Measurements from ENCODE around the gene PUM1.
"Not testable (repeated sequence)": the region's sequence is repeated elsewhere in the genome, so short reads cannot be mapped to it uniquely, and the experiment has no call there.

Gene PUM1

DNA sequence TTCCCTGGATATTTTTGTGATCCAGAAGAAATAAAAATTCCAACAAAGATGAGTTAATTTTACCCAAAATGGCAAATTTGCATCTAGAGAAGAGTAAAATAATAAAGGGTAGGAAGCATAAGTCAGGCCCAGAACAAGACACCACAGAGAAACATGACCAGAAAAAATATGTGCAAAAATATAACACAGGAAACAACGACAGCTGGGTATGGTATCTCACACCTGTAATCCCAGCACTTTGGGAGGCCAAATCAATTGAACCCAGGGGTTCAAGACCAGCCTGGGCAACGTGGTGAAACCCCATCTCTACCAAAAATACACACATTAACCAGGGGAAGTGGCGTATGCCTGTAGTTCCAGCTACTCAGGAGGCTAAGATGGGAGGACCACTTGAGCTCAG, 117.2 kb downstream of the PUM1 start:
- Histone ChIP-seq H3K4me3 (ENCODE audit: low read length) (no peak overlapping the region), H3K79me2 (ENCODE audit: control insufficient read depth, insufficient read depth, low read length) (no peaks in the 10 kb centered on the region), H3K79me1 (ENCODE audit: low read length) (peaks cover 4% of the 10 kb centered on the region), H3K4ac (ENCODE audit: low read depth, low read length) (no peak overlapping the region), H3K23ac (ENCODE audit: low read length) (no peak overlapping the region), H2BK5ac (ENCODE audit: low read length) (no peak overlapping the region), H3K27ac (ENCODE audit: low read depth, low read length) (no peak overlapping the region), H3K4me2 (ENCODE audit: low read length) (no peak overlapping the region), H3K27me3 (ENCODE audit: insufficient read depth, low read length, poor library complexity) (no peaks in the 10 kb centered on the region), H2BK120ac (ENCODE audit: low read depth, low read length) (no peak overlapping the region), H3K56ac (ENCODE audit: low read length) (no peak overlapping the region), H3K9ac (ENCODE audit: low read length) (no peak overlapping the region), H3K36me3 (ENCODE audit: control insufficient read depth, insufficient read depth, low read length) (peaks cover 4% of the 10 kb centered on the region), H4K5ac (ENCODE audit: low read length) (no peak overlapping the region), H3K18ac (ENCODE audit: low read length) (no peak overlapping the region), H4K8ac (ENCODE audit: low read depth, low read length) (no peak overlapping the region), H3K4me1 (ENCODE audit: control insufficient read depth, low read depth, low read length) (no peaks in the 10 kb centered on the region), H2BK15ac (replicated peaks; ENCODE audit: low read depth) (no peak overlapping the region), H2AK5ac (ENCODE audit: low read length) (no peak overlapping the region)
- WGBS (ENCODE audit: extremely low coverage, insufficient coverage, low lambda C conversion rate): no CpG with 5 or more reads among the region's 3 CpGs
- no peak for DNase-seq

DNA sequence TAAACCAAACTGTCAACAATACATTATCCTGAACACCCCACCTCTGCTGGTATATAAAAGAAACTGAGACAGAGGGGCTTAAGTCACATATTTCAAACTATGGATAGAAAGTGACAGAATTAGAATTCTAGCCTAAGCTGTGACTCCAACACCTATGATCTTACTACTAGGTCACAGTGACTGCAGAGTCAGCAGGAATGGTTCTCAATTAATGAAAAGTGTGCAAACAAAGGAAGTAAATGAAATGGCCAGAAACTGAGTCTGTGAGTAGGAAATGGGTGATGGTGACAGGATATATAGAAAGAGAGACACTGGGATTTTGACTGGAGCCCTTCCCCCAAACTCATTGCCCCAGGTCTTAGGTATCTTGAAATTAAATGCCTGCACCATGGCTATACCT, 118.3 kb downstream of the PUM1 start:
- peaks cover 11% of the 10 kb centered on the region for H3K36me3 ChIP-seq (ENCODE audit: control insufficient read depth, insufficient read depth, low read length)
- no peak overlapping the region for H4K8ac ChIP-seq (ENCODE audit: low read depth, low read length)

DNA sequence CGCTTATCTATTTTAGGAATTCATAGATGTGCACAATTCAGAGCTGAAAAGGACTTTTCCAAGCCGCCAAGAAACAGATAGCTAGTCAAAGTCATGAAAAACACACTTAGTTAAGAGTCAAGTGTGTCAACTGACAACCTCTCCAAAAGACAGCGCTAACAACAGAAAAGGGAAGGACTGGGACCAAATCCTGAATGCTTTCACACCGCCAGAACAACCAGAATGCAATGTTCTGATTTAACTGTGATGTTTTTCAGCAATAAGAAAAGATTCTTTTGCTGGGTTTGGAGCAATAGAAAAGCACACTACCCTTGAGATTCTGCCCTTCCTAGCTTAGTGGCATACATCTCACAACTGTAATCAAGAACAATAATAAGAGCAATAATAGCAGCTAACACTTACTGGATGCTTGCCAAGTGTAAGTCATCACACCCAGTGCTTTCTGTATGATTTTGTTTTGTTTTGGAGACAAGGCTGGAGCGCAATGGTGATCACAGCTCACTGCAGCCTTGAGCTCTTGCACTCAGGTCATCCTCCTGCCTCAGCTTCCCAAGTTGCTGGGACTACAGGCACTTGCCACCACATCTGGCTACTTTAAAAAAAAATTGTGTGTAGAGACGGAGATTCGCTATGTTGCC, 123.1 kb downstream of the PUM1 start:
- Histone ChIP-seq H3K27ac (ENCODE audit: low read depth, low read length) (no peak overlapping the region), H3K4me3 (ENCODE audit: low read length) (no peak overlapping the region), H2AK5ac (ENCODE audit: low read length) (no peak overlapping the region), H3K27me3 (ENCODE audit: insufficient read depth, low read length, poor library complexity) (no peaks in the 10 kb centered on the region), H3K36me3 (ENCODE audit: control insufficient read depth, insufficient read depth, low read length) (peaks cover 16% of the 10 kb centered on the region), H3K9ac (ENCODE audit: low read length) (no peak overlapping the region), H3K18ac (ENCODE audit: low read length) (no peak overlapping the region), H3K4me1 (ENCODE audit: control insufficient read depth, low read depth, low read length) (no peaks in the 10 kb centered on the region), H3K56ac (ENCODE audit: low read length) (no peak overlapping the region), H4K5ac (ENCODE audit: low read length) (no peak overlapping the region), H3K4ac (ENCODE audit: low read depth, low read length) (no peak overlapping the region), H3K23ac (ENCODE audit: low read length) (no peak overlapping the region), H2BK5ac (ENCODE audit: low read length) (no peak overlapping the region), H2BK120ac (ENCODE audit: low read depth, low read length) (no peak overlapping the region), H3K79me2 (ENCODE audit: control insufficient read depth, insufficient read depth, low read length) (no peaks in the 10 kb centered on the region), H4K8ac (ENCODE audit: low read depth, low read length) (no peak overlapping the region), H3K4me2 (ENCODE audit: low read length) (no peak overlapping the region), H2BK15ac (replicated peaks; ENCODE audit: low read depth) (no peak overlapping the region), H3K79me1 (ENCODE audit: low read length) (peaks cover 5% of the 10 kb centered on the region)
- WGBS (ENCODE audit: extremely low coverage, insufficient coverage, low lambda C conversion rate): no CpG with 5 or more reads among the region's 7 CpGs
- no peak for DNase-seq

More for the DNA sequence above, 118.3 kb downstream of the PUM1 start:
- Histone ChIP-seq H4K5ac (ENCODE audit: low read length) (no peak overlapping the region), H3K4ac (ENCODE audit: low read depth, low read length) (no peak overlapping the region), H3K4me1 (ENCODE audit: control insufficient read depth, low read depth, low read length) (no peaks in the 10 kb centered on the region), H3K27ac (ENCODE audit: low read depth, low read length) (no peak overlapping the region), H3K18ac (ENCODE audit: low read length) (no peak overlapping the region), H2AK5ac (ENCODE audit: low read length) (no peak overlapping the region), H3K79me1 (ENCODE audit: low read length) (peaks cover 9% of the 10 kb centered on the region), H2BK120ac (ENCODE audit: low read depth, low read length) (no peak overlapping the region), H3K56ac (ENCODE audit: low read length) (no peak overlapping the region), H3K79me2 (ENCODE audit: control insufficient read depth, insufficient read depth, low read length) (no peaks in the 10 kb centered on the region), H3K4me2 (ENCODE audit: low read length) (no peak overlapping the region), H3K9ac (ENCODE audit: low read length) (no peak overlapping the region), H3K4me3 (ENCODE audit: low read length) (no peak overlapping the region), H2BK5ac (ENCODE audit: low read length) (no peak overlapping the region), H2BK15ac (replicated peaks; ENCODE audit: low read depth) (no peak overlapping the region), H3K27me3 (ENCODE audit: insufficient read depth, low read length, poor library complexity) (no peaks in the 10 kb centered on the region), H3K23ac (ENCODE audit: low read length) (no peak overlapping the region)
- DNase-seq: no peak

DNA sequence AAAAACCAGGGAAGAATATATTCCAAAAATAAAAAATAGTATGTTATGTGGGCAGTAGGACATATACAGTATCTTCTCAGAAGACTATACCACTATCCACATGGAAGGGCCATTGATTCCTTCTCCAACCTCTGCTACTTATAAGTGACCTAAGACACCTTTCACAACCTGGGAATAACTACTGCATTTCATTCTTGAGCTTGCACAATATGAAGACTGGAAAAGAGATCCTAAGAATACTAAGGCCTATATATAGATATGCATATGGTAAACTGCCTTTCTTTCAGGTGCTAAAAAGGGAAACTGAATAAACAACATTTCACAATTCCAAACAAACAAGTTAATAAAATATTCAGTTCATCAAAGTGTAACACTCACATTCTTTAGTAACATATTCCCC, 125.0 kb downstream of the PUM1 start:
- Histone ChIP-seq H3K4me1 (ENCODE audit: control insufficient read depth, low read depth, low read length) (no peaks in the 10 kb centered on the region), H3K56ac (ENCODE audit: low read length) (no peak overlapping the region), H3K36me3 (ENCODE audit: control insufficient read depth, insufficient read depth, low read length) (peaks cover 22% of the 10 kb centered on the region)

DNA sequence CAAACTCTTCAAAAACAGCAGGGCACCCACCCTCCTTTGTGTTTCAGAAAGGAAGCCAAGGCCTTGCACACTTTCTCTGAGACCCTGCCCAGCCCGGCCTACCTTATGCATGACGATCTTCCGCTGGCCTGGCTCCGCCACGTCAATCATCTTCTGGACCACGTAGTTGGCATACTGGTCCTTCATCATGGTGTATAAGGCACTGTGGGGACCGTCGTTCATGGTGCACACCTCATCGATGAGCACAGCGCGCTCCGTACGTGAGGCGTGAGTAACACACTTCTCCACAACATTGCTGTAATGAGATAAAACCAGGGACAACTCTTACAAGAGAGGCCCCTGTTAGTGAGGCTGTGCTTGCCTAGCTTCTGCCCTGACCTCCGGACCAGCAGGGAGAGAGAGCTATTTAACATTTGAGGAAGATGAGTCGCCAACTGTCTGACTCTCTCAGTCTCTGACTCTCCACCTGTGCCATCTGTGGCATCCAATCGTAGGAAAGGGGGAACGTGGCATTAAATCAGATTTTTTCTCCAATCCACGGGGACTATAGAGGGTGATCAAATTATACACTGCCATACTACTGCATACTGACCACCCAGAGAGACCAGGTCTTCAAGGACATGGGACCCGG, 128.9 kb downstream of the PUM1 start:
- no peak overlapping the region for H3K4ac ChIP-seq (ENCODE audit: low read depth, low read length)
- no peak overlapping the region for H3K23ac ChIP-seq (ENCODE audit: low read length)
- no peak overlapping the region for H2BK120ac ChIP-seq (ENCODE audit: low read depth, low read length)
- no peaks in the 10 kb centered on the region for H3K79me2 ChIP-seq (ENCODE audit: control insufficient read depth, insufficient read depth, low read length)
- H3K4me1 ChIP-seq (ENCODE audit: control insufficient read depth, low read depth, low read length): no peaks in the 10 kb centered on the region
- no peak overlapping the region for H2AK5ac ChIP-seq (ENCODE audit: low read length)
- H3K4me3 ChIP-seq (ENCODE audit: low read length): no peak overlapping the region
- DNase-seq: no peak
- H3K36me3 ChIP-seq (ENCODE audit: control insufficient read depth, insufficient read depth, low read length): peaks cover 13% of the 10 kb centered on the region
- no peak overlapping the region for H2BK5ac ChIP-seq (ENCODE audit: low read length)
- H3K18ac ChIP-seq (ENCODE audit: low read length): no peak overlapping the region
- no peak overlapping the region for H3K27ac ChIP-seq (ENCODE audit: low read depth, low read length)
- H3K56ac ChIP-seq (ENCODE audit: low read length): no peak overlapping the region
- WGBS (ENCODE audit: extremely low coverage, insufficient coverage, low lambda C conversion rate): no CpG with 5 or more reads among the region's 20 CpGs
- H3K79me1 ChIP-seq (ENCODE audit: low read length): no peaks in the 10 kb centered on the region
- no peak overlapping the region for H3K9ac ChIP-seq (ENCODE audit: low read length)
- H4K5ac ChIP-seq (ENCODE audit: low read length): no peak overlapping the region
- no peak overlapping the region for H4K8ac ChIP-seq (ENCODE audit: low read depth, low read length)
- H3K4me2 ChIP-seq (ENCODE audit: low read length): no peak overlapping the region
- no peak overlapping the region for H2BK15ac ChIP-seq (replicated peaks; ENCODE audit: low read depth)
- H3K27me3 ChIP-seq (ENCODE audit: insufficient read depth, low read length, poor library complexity): no peaks in the 10 kb centered on the region

More for the DNA sequence above, 125.0 kb downstream of the PUM1 start:
- Histone ChIP-seq H3K4me3 (ENCODE audit: low read length) (no peak overlapping the region), H3K9ac (ENCODE audit: low read length) (no peak overlapping the region), H3K4me2 (ENCODE audit: low read length) (no peak overlapping the region), H2AK5ac (ENCODE audit: low read length) (no peak overlapping the region), H3K79me2 (ENCODE audit: control insufficient read depth, insufficient read depth, low read length) (no peaks in the 10 kb centered on the region), H3K27ac (ENCODE audit: low read depth, low read length) (no peak overlapping the region), H3K18ac (ENCODE audit: low read length) (no peak overlapping the region), H4K5ac (ENCODE audit: low read length) (no peak overlapping the region), H4K8ac (ENCODE audit: low read depth, low read length) (no peak overlapping the region), H3K23ac (ENCODE audit: low read length) (no peak overlapping the region), H2BK15ac (replicated peaks; ENCODE audit: low read depth) (no peak overlapping the region), H3K79me1 (ENCODE audit: low read length) (peaks cover 5% of the 10 kb centered on the region), H2BK120ac (ENCODE audit: low read depth, low read length) (no peak overlapping the region), H3K27me3 (ENCODE audit: insufficient read depth, low read length, poor library complexity) (no peaks in the 10 kb centered on the region), H3K4ac (ENCODE audit: low read depth, low read length) (no peak overlapping the region), H2BK5ac (ENCODE audit: low read length) (no peak overlapping the region)
- no peak for DNase-seq

DNA sequence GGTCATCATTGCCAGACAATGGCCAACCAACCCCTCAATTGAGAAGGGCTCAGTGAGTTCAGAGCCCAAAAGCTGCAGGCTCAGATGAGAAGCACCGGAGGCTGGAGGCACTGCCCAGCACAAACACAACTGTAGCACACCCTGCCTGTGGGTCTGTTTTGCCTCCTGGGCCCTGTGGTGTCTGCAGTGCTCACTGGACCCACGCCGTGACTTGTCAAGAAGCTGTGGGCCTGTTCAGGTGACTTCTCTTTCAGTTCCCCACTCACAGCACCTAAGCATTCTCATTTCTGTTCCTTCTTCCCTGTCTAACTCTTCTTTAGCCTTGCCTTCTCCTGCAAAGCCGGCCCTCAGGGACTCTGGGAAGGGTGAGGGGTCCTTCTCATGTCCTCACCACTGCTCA, 129.8 kb downstream of the PUM1 start:
- H3K4me3 ChIP-seq (ENCODE audit: low read length); H3K18ac ChIP-seq (ENCODE audit: low read length); H3K9ac ChIP-seq (ENCODE audit: low read length); H2BK15ac ChIP-seq (replicated peaks; ENCODE audit: low read depth); H3K79me2 ChIP-seq (ENCODE audit: control insufficient read depth, insufficient read depth, low read length); DNase-seq; H2AK5ac ChIP-seq (ENCODE audit: low read length); H2BK120ac ChIP-seq (ENCODE audit: low read depth, low read length); H3K56ac ChIP-seq (ENCODE audit: low read length); H3K27me3 ChIP-seq (ENCODE audit: insufficient read depth, low read length, poor library complexity); H2BK5ac ChIP-seq (ENCODE audit: low read length); H4K5ac ChIP-seq (ENCODE audit: low read length); H3K23ac ChIP-seq (ENCODE audit: low read length); H3K4me1 ChIP-seq (ENCODE audit: control insufficient read depth, low read depth, low read length); H3K79me1 ChIP-seq (ENCODE audit: low read length); H3K4me2 ChIP-seq (ENCODE audit: low read length); H3K27ac ChIP-seq (ENCODE audit: low read depth, low read length); H3K4ac ChIP-seq (ENCODE audit: low read depth, low read length); H4K8ac ChIP-seq (ENCODE audit: low read depth, low read length): not testable (repeated sequence)
- H3K36me3 ChIP-seq (ENCODE audit: control insufficient read depth, insufficient read depth, low read length): peaks cover 13% of the 10 kb centered on the region
- WGBS (ENCODE audit: extremely low coverage, insufficient coverage, low lambda C conversion rate): no CpG with 5 or more reads among the region's 4 CpGs
